Measurements from ENCODE around the gene MON2. TPM values are rescaled to one million over a fixed set of nuclear protein-coding genes. Genes with fewer than 3 reads are reported as not detected.

The MON2 gene
- total and polyA plus RNA-seq, 2 donors from 2014 or later: 11.6 to 57.9 TPM

DNA sequence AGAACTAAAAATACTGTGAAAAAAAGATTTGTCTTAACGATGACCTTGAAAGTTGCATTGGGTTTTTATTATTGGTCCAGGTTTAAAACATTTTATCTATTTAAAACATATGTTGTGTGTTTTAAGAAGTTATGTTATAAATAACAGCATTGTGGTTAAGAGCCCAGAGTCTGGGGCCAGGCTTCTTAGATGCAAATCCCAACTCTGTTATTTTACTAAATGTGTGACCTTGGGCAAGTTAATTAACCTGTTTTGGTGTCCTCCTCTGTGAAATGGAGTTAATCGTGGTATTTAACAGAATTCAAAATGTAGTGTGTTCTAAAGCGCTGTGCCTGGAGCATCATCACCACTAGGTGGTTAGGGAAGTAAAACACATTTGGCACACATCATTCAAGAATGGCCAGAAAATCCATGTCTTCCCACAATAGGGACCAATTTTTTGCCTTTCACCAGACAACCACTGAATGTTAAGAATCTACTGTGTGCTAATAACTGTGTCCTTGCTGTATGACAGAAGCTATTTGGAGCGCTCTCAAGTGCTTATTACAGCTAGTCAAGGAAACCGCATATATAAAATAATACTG, 133.3 kb downstream of the MON2 start:
- TF ChIP-seq, protein P1, sequence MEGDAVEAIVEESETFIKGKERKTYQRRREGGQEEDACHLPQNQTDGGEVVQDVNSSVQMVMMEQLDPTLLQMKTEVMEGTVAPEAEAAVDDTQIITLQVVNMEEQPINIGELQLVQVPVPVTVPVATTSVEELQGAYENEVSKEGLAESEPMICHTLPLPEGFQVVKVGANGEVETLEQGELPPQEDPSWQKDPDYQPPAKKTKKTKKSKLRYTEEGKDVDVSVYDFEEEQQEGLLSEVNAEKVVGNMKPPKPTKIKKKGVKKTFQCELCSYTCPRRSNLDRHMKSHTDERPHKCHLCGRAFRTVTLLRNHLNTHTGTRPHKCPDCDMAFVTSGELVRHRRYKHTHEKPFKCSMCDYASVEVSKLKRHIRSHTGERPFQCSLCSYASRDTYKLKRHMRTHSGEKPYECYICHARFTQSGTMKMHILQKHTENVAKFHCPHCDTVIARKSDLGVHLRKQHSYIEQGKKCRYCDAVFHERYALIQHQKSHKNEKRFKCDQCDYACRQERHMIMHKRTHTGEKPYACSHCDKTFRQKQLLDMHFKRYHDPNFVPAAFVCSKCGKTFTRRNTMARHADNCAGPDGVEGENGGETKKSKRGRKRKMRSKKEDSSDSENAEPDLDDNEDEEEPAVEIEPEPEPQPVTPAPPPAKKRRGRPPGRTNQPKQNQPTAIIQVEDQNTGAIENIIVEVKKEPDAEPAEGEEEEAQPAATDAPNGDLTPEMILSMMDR (IDR thresholded peaks at IDR 0.05; ENCODE audit: borderline replicate concordance, extremely low read depth, insufficient read depth): no peak
- H3K27ac ChIP-seq (ENCODE audit: low read depth in 2 of 2, low read length in 2 of 2): no peak overlapping the region
- intact Hi-C loops (cut with DNase I): no loop called here
- no peaks in the 10 kb centered on the region for H3K36me3 ChIP-seq (ENCODE audit: control insufficient read depth in 2 of 3, insufficient read depth in 3 of 3, low read length in 3 of 3)
- no peak for FAIRE-seq
- H3K27me3 ChIP-seq (ENCODE audit: control insufficient read depth, insufficient read depth, low read length): no peaks in the 10 kb centered on the region
- peaks cover 0 to 5% (median 2%) of the 10 kb centered on the region in 3 donors for H3K4me1 ChIP-seq (ENCODE audit: control insufficient read depth in 2 of 3, insufficient read depth in 2 of 3, low read depth in 1 of 3, low read length in 3 of 3)
- no peak for DNase-seq
- no peaks in the 10 kb centered on the region for H3K9me3 ChIP-seq (ENCODE audit: control insufficient read depth in 2 of 3, insufficient read depth in 1 of 3, low read length in 3 of 3)
- no peak overlapping the region for H3K4me3 ChIP-seq (ENCODE audit: low read length in 3 of 3)
- H3K9ac ChIP-seq (ENCODE audit: low read length in 3 of 3): no peak overlapping the region

DNA sequence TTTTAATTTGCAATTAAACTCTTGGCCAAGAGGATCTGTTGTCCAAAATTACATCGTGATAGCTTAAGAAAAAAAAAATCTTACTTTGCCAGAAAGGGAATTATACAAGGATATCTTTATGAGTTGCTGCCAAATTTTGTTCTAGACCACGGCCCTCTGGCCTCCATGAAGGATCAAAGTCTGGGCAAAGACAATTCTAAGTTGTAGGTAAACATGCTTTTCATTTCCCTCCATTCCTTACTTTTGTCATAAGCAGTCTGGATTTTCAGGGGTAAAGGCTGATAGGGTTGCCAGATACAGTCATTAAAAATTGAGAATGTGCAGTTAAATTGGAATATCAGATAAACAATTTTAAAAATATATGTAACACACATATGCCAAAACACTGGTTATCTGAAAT, 135.1 kb downstream of the MON2 start:
- FAIRE-seq (no peak), DNase-seq (peak in 1 of 5 donors; percentile 34)
- H3K4me1 ChIP-seq (ENCODE audit: control insufficient read depth in 2 of 3, insufficient read depth in 2 of 3, low read depth in 1 of 3, low read length in 3 of 3): peaks cover 0 to 5% (median 2%) of the 10 kb centered on the region in 3 donors
- H3K9ac ChIP-seq (ENCODE audit: low read length in 3 of 3): peak overlapping the region; percentile 62 to 94 (median 94)
- H3K27ac ChIP-seq (ENCODE audit: low read depth in 2 of 2, low read length in 2 of 2): peak overlapping the region; percentile 99 to 100
- peak overlapping the region; percentile 79 to 90 (median 85) for H3K4me3 ChIP-seq (ENCODE audit: low read length in 3 of 3)
- TF ChIP-seq, protein P1 (IDR thresholded peaks at IDR 0.05; ENCODE audit: borderline replicate concordance, extremely low read depth, insufficient read depth): no peak
- no peaks in the 10 kb centered on the region for H3K9me3 ChIP-seq (ENCODE audit: control insufficient read depth in 2 of 3, insufficient read depth in 1 of 3, low read length in 3 of 3)
- no peaks in the 10 kb centered on the region for H3K36me3 ChIP-seq (ENCODE audit: control insufficient read depth in 2 of 3, insufficient read depth in 3 of 3, low read length in 3 of 3)
- intact Hi-C loops (cut with DNase I): no loop called here
- no peaks in the 10 kb centered on the region for H3K27me3 ChIP-seq (ENCODE audit: control insufficient read depth, insufficient read depth, low read length)

DNA sequence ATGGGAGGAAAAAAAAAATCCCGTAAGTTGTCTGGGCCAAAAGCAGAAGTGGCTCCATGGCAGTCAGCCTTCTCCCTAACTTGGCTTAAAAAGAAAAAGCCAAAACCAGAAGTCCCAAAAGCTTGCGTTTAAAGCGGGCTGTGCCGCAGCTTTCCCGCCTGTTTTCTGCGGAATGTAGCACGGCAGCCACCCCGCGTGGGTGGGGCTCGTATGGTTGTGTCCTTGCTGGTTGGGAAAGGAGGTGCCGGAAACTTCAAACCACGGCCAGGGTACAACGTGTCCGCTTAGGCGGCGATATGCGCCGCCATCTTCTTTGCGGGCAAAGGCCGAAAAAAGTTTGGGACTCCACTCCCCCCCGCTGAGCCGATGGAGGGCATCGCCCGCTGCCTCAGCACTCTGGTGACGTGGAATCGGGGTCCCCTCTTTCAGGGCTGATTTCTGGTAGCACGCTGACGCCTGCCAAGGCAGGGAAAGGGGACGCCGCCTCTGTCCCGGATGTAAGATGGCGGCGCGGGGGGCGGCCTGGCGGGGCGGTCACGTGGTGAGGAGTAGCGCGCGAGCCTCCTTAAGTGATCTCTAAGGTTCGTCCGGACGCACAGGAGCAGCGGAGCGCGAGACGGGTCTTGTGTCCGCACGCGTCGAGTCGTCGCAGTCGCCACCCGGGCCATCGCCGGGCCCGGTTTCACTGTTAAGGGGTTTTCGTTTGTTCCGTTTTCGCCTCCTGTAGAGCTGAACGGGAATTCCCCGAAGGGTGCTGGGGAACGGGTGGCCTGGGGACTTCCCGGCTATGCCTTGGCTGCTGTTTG, 135.8 kb downstream of the MON2 start:
- intact Hi-C loops (cut with DNase I): no loop called here
- Histone ChIP-seq H3K9me3 (ENCODE audit: control insufficient read depth in 2 of 3, insufficient read depth in 1 of 3, low read length in 3 of 3) (no peaks in the 10 kb centered on the region), H3K4me1 (ENCODE audit: control insufficient read depth in 2 of 3, insufficient read depth in 2 of 3, low read depth in 1 of 3, low read length in 3 of 3) (peaks cover 0 to 5% (median 2%) of the 10 kb centered on the region in 3 donors), H3K4me3 (ENCODE audit: low read length in 3 of 3) (peak overlapping the region; percentile 79 to 90 (median 85)), H3K9ac (ENCODE audit: low read length in 3 of 3) (peak overlapping the region; percentile 62 to 94 (median 94)), H3K36me3 (ENCODE audit: control insufficient read depth in 2 of 3, insufficient read depth in 3 of 3, low read length in 3 of 3) (no peaks in the 10 kb centered on the region), H3K27me3 (ENCODE audit: control insufficient read depth, insufficient read depth, low read length) (no peaks in the 10 kb centered on the region), H3K27ac (ENCODE audit: low read depth in 2 of 2, low read length in 2 of 2) (peak overlapping the region; percentile 99 to 100)
- TF ChIP-seq, protein P1 (IDR thresholded peaks at IDR 0.05; ENCODE audit: borderline replicate concordance, extremely low read depth, insufficient read depth): no peak
- DNase-seq (peak; percentile 91 to 97 (median 96)), FAIRE-seq (no peak)
